Left forelimb (tissue), 1 donor: Measurements from ENCODE around the gene BTBD16.

ENCODE experiments used
- DNase-seq: peaks from one replicate; pipeline ENCODE4 v3.0.0-alpha.2; 2018; ENCODE audit warnings: low spot score

Gene BTBD16

GRCh38 chr10:122343135-122343800, 72.2 kb downstream of the BTBD16 start:
- DNase-seq = no peak

GRCh38 chr10:122343936-122344335, 72.8 kb downstream of the BTBD16 start:
- no peak for DNase-seq

GRCh38 chr10:122344741-122345258, 73.7 kb downstream of the BTBD16 start:
- DNase-seq = no peak

- DNase-seq = no peak
Measured at GRCh38 chr10:122346326-122346950, 75.3 kb downstream of the BTBD16 start.

GRCh38 chr10:122347170-122347841, 76.2 kb downstream of the BTBD16 start:
- no peak for DNase-seq

- DNase-seq = no peak
Measured at GRCh38 chr10:122348512-122348911, 77.4 kb downstream of the BTBD16 start.

- DNase-seq = no peak
Measured at GRCh38 chr10:122348935-122349361, 77.9 kb downstream of the BTBD16 start.

- DNase-seq = no peak
Measured at GRCh38 chr10:122349758-122350369, 78.8 kb downstream of the BTBD16 start.

GRCh38 chr10:122350893-122351292, 79.8 kb downstream of the BTBD16 start:
- no peak for DNase-seq

GRCh38 chr10:122352817-122353525, 81.9 kb downstream of the BTBD16 start:
- DNase-seq = no peak

GRCh38 chr10:122354383-122354782, 83.3 kb downstream of the BTBD16 start:
- no peak for DNase-seq

- DNase-seq = no peak
Measured at GRCh38 chr10:122357685-122358084, 86.6 kb downstream of the BTBD16 start.

- no peak for DNase-seq
Measured at GRCh38 chr10:122359621-122360020, 88.5 kb downstream of the BTBD16 start.

- DNase-seq = no peak
Measured at GRCh38 chr10:122361046-122361445, 90.0 kb downstream of the BTBD16 start.

- DNase-seq = no peak
Measured at GRCh38 chr10:122362031-122362592, 91.0 kb downstream of the BTBD16 start.

GRCh38 chr10:122362621-122363020, 91.5 kb downstream of the BTBD16 start:
- DNase-seq = no peak

- no peak for DNase-seq
Measured at GRCh38 chr10:122363311-122363710, 92.2 kb downstream of the BTBD16 start.

GRCh38 chr10:122363722-122364463, 92.8 kb downstream of the BTBD16 start:
- no peak for DNase-seq

- no peak for DNase-seq
Measured at GRCh38 chr10:122368502-122369254, 97.6 kb downstream of the BTBD16 start.

- no peak for DNase-seq
Measured at GRCh38 chr10:122373108-122373507, 102.0 kb downstream of the BTBD16 start.
